Activated naive CD8-positive, alpha-beta T cell treated with anti-CD3 and anti-CD28 coated beads, Interleukin-2, amount 50 U/mL, for 16 hours (primary cell): ENCODE results near the gene NXPH1.
"Not testable (repeated sequence)": the region's sequence is repeated elsewhere in the genome, so short reads cannot be mapped to it uniquely, and the experiment has no call there.

Source experiments
- DNase-seq: peaks from one replicate; pipeline ENCODE4 v3.0.0-alpha.2; 2020; ENCODE audit warnings: low read depth, low spot score

The NXPH1 gene

GRCh38 chr7:8699875-8700624, 266.6 kb downstream of the NXPH1 start:
- no peak for DNase-seq

- no peak for DNase-seq
These were observed 269.4 kb downstream of the NXPH1 start for GRCh38 chr7:8702807-8703206.

- no peak for DNase-seq
These were observed 276.7 kb downstream of the NXPH1 start for GRCh38 chr7:8710124-8710523.

- no peak for DNase-seq
These were observed 281.4 kb downstream of the NXPH1 start for GRCh38 chr7:8714791-8715190.

- DNase-seq = no peak
These were observed 285.7 kb downstream of the NXPH1 start for GRCh38 chr7:8719102-8719501.

GRCh38 chr7:8724080-8724718, 290.8 kb downstream of the NXPH1 start:
- DNase-seq = no peak

- DNase-seq = not testable (repeated sequence)
These were observed 298.3 kb downstream of the NXPH1 start for GRCh38 chr7:8731756-8732155.

GRCh38 chr7:8739837-8740236, 306.4 kb downstream of the NXPH1 start:
- no peak for DNase-seq

GRCh38 chr7:8742837-8743236, 309.4 kb downstream of the NXPH1 start:
- DNase-seq = no peak

- DNase-seq = no peak
These were observed 313.9 kb downstream of the NXPH1 start for GRCh38 chr7:8747338-8747737.

- DNase-seq = no peak
These were observed 318.3 kb downstream of the NXPH1 start for GRCh38 chr7:8751557-8752231.

GRCh38 chr7:8753355-8753754, 319.9 kb downstream of the NXPH1 start:
- no peak for DNase-seq

- DNase-seq = no peak
These were observed 328.3 kb downstream of the NXPH1 start for GRCh38 chr7:8761731-8762130.

- DNase-seq = no peak
These were observed 329.4 kb downstream of the NXPH1 start for GRCh38 chr7:8762803-8763202.

GRCh38 chr7:8765374-8765773, 332.0 kb downstream of the NXPH1 start:
- no peak for DNase-seq

- no peak for DNase-seq
These were observed 340.1 kb downstream of the NXPH1 start for GRCh38 chr7:8773518-8773917.

GRCh38 chr7:8778459-8778858, 345.1 kb downstream of the NXPH1 start:
- DNase-seq = no peak

- no peak for DNase-seq
These were observed 347.8 kb downstream of the NXPH1 start for GRCh38 chr7:8781166-8781565.

GRCh38 chr7:8783229-8783628, 349.8 kb downstream of the NXPH1 start:
- no peak for DNase-seq

- no peak for DNase-seq
These were observed 351.7 kb downstream of the NXPH1 start for GRCh38 chr7:8785081-8785480.

- no peak for DNase-seq
These were observed 367.6 kb downstream of the NXPH1 start for GRCh38 chr7:8800986-8801385.
